ENCODE measurements around the gene ANAPC7. TPM values are rescaled to one million over a fixed set of nuclear protein-coding genes. Genes with fewer than 3 reads are reported as not detected.

ANAPC7 gene, protein sequence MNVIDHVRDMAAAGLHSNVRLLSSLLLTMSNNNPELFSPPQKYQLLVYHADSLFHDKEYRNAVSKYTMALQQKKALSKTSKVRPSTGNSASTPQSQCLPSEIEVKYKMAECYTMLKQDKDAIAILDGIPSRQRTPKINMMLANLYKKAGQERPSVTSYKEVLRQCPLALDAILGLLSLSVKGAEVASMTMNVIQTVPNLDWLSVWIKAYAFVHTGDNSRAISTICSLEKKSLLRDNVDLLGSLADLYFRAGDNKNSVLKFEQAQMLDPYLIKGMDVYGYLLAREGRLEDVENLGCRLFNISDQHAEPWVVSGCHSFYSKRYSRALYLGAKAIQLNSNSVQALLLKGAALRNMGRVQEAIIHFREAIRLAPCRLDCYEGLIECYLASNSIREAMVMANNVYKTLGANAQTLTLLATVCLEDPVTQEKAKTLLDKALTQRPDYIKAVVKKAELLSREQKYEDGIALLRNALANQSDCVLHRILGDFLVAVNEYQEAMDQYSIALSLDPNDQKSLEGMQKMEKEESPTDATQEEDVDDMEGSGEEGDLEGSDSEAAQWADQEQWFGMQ
- polyA plus RNA-seq (49.4 to 68.2 TPM (median 52.8 TPM) in 3 replicates), polyA minus RNA-seq (32.4 to 67.5 TPM (median 46.2 TPM) in 3 replicates)
- 39.5 TPM for polyA plus RNA-seq (2011; ENCODE audit: low read depth)
- polyA plus RNA-seq (2011; cell fraction: cytosol; rRNA removed) = 31.8 and 40.1 TPM in 2 replicates
- polyA plus RNA-seq (2011; cell fraction: nucleus; rRNA removed) = 120 and 131 TPM in 2 replicates
- polyA plus RNA-seq (2012; ENCODE audit: low replicate concordance) = 35.8 and 37.4 TPM in 2 replicates
- polyA minus RNA-seq (2011; cell fraction: cytosol; rRNA and poly(A)+ RNA removed) = 27.4 TPM
- polyA minus RNA-seq (2011; cell fraction: nucleus; rRNA and poly(A)+ RNA removed) = 24.5 and 52.6 TPM in 2 replicates

DNA sequence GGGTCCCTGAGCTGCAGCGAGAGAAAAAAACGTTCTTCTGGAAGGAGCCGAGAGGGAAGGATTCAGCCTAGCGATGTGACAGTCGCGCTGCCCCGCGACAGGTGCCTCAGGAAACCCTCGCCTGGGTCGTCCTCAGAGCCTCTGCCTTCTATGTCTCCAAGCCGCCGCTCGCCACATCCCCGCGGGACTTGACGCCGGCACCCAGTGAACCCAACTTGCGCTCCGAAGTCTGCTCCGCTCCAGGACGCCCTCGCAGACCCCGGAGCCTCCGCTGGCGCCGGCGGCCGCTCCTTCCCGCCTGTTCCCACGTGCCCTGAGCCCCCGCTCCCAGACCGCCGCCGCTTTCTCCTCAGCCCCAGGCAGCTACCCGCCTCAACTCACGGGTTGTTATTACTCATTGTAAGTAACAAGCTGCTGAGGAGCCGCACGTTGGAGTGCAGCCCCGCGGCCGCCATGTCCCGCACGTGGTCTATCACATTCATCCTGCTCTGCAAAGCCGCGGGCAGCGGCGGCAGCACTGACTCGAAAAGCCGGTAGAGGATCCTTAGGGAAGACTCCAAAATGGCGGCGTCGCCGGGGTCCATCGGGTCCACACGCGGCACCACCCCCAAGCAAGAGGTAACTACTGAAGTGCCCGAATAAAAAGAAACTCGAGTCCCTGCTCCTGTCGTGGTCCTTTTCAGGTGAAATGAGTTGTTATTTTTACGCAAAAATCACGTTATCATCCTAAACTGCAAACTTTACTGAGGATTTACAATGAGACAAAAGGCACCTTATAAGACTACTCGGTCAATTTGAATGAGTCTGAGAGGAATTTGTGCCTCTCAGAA is at the start of gene ANAPC7:
Gene ANAPC7, minus strand, starts transcription at position 563 of the 830 bp plus-strand sequence. Its CDS starts 81 bp downstream, at position 482.
- dilution Hi-C loops (cut with MboI; ENCODE audit: extremely low pct_ligation_motif_present, low sequenced_read_pairs) = no loop called here
- peaks cover 51% of the 10 kb centered on the region for H3K79me2 ChIP-seq (ENCODE audit: control insufficient read depth, insufficient read depth, low read length)
- TF ChIP-seq, protein P1, sequence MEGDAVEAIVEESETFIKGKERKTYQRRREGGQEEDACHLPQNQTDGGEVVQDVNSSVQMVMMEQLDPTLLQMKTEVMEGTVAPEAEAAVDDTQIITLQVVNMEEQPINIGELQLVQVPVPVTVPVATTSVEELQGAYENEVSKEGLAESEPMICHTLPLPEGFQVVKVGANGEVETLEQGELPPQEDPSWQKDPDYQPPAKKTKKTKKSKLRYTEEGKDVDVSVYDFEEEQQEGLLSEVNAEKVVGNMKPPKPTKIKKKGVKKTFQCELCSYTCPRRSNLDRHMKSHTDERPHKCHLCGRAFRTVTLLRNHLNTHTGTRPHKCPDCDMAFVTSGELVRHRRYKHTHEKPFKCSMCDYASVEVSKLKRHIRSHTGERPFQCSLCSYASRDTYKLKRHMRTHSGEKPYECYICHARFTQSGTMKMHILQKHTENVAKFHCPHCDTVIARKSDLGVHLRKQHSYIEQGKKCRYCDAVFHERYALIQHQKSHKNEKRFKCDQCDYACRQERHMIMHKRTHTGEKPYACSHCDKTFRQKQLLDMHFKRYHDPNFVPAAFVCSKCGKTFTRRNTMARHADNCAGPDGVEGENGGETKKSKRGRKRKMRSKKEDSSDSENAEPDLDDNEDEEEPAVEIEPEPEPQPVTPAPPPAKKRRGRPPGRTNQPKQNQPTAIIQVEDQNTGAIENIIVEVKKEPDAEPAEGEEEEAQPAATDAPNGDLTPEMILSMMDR (optimal IDR thresholded peaks at IDR 0.05 in 1 of 3, IDR thresholded peaks at IDR 0.05 in 1 of 3, conservative IDR thresholded peaks at IDR 0.05 in 1 of 3; ENCODE audit: extremely low read depth in 1 of 3, insufficient read depth in 2 of 3, low read length in 3 of 3) = no peak
- TF ChIP-seq EZH2 (IDR thresholded peaks at IDR 0.05; ENCODE audit: low read length) = no peak
- peak; percentile 59 for DNase-seq (ENCODE audit: low read depth, low spot score)
- FAIRE-seq = no peak
- no peaks in the 10 kb centered on the region for H4K20me1 ChIP-seq (ENCODE audit: control insufficient read depth, extremely low read depth, insufficient read depth, low read length)
- peak within 1 kb of the TSS; percentile 94 for H3K4me2 ChIP-seq (ENCODE audit: control insufficient read depth, extremely low read depth, insufficient read depth, low read depth, low read length)
- H3K9ac ChIP-seq (ENCODE audit: control insufficient read depth, extremely low read depth, insufficient read depth, low read length) = peak within 1 kb of the TSS; percentile 92
- H3K4me1 ChIP-seq (ENCODE audit: control insufficient read depth, extremely low read depth, insufficient read depth, low read length) = peaks cover 12% of the 10 kb centered on the region
- no peaks in the 10 kb centered on the region for H3K9me3 ChIP-seq (ENCODE audit: control insufficient read depth, low read depth, low read length)
- H3K4me3 ChIP-seq (ENCODE audit: control insufficient read depth in 2 of 3, extremely low read depth in 1 of 3, insufficient read depth in 2 of 3, low read depth in 1 of 3, low read length in 3 of 3) = peak within 1 kb of the TSS; percentile 86 to 99 (median 97)
- no peaks in the 10 kb centered on the region for H3K9me1 ChIP-seq (ENCODE audit: control insufficient read depth, extremely low read depth, insufficient read depth, low read length)
- no peaks in the 10 kb centered on the region for H3K27me3 ChIP-seq (ENCODE audit: control insufficient read depth, extremely low read depth, insufficient read depth, low read length)
- H2AFZ ChIP-seq (ENCODE audit: control insufficient read depth, low read length) = peak within 1 kb of the TSS; percentile 99
- H3K27ac ChIP-seq (ENCODE audit: control insufficient read depth, insufficient read depth, low read length) = peak within 1 kb of the TSS; percentile 100
- peaks cover 4 to 10% of the 10 kb centered on the region in 2 experiments for H3K36me3 ChIP-seq (ENCODE audit: control insufficient read depth in 2 of 2, extremely low read depth in 1 of 2, insufficient read depth in 2 of 2, low read length in 2 of 2)

DNA sequence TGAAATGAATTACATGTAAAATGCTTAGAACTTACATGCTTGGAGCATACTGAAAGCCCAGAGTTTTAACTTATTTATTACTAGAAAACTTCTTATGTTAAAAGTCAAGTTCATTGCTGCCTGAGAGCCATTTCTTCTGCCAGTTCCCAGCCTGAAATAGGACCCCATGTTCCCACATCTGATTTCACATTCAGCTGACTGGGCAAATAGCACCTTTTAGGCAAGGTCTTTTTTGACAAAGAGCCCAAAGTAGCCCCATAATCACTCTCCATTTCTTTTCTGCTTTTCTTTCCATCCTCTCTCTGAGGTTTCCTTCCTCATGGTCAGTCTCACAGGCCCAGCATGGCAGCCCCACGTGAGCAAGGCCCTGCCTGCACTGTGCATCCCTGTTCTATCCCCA is 47.8 kb upstream of the ANAPC7 start:
- no peak overlapping the region for H3K27ac ChIP-seq (ENCODE audit: control insufficient read depth, insufficient read depth, low read length)
- H3K9ac ChIP-seq (ENCODE audit: control insufficient read depth, extremely low read depth, insufficient read depth, low read length) = no peak overlapping the region
- no peak overlapping the region for H3K4me3 ChIP-seq (ENCODE audit: control insufficient read depth in 2 of 3, extremely low read depth in 1 of 3, insufficient read depth in 2 of 3, low read depth in 1 of 3, low read length in 3 of 3)
- no peaks in the 10 kb centered on the region for H3K9me3 ChIP-seq (ENCODE audit: control insufficient read depth, low read depth, low read length)
- H3K9me1 ChIP-seq (ENCODE audit: control insufficient read depth, extremely low read depth, insufficient read depth, low read length) = no peaks in the 10 kb centered on the region
- DNase-seq (ENCODE audit: low read depth, low spot score) = no peak
- H2AFZ ChIP-seq (ENCODE audit: control insufficient read depth, low read length) = no peak overlapping the region
- FAIRE-seq = no peak
- H3K4me2 ChIP-seq (ENCODE audit: control insufficient read depth, extremely low read depth, insufficient read depth, low read depth, low read length) = no peak overlapping the region
- no peaks in the 10 kb centered on the region for H4K20me1 ChIP-seq (ENCODE audit: control insufficient read depth, extremely low read depth, insufficient read depth, low read length)
- peaks cover 3% of the 10 kb centered on the region for H3K4me1 ChIP-seq (ENCODE audit: control insufficient read depth, extremely low read depth, insufficient read depth, low read length)
- no peaks in the 10 kb centered on the region for H3K27me3 ChIP-seq (ENCODE audit: control insufficient read depth, extremely low read depth, insufficient read depth, low read length)
- H3K79me2 ChIP-seq (ENCODE audit: control insufficient read depth, insufficient read depth, low read length) = peaks cover 38% of the 10 kb centered on the region
- dilution Hi-C loops (cut with MboI; ENCODE audit: extremely low pct_ligation_motif_present, low sequenced_read_pairs) = no loop called here
- no peak for TF ChIP-seq EZH2 (IDR thresholded peaks at IDR 0.05; ENCODE audit: low read length)
- TF ChIP-seq, protein P1 (optimal IDR thresholded peaks at IDR 0.05 in 1 of 3, IDR thresholded peaks at IDR 0.05 in 1 of 3, conservative IDR thresholded peaks at IDR 0.05 in 1 of 3; ENCODE audit: extremely low read depth in 1 of 3, insufficient read depth in 2 of 3, low read length in 3 of 3) = no peak
- H3K36me3 ChIP-seq (ENCODE audit: control insufficient read depth in 2 of 2, extremely low read depth in 1 of 2, insufficient read depth in 2 of 2, low read length in 2 of 2) = peaks cover 9 to 13% of the 10 kb centered on the region in 2 experiments
